Neural cell (in vitro differentiated cells): ENCODE results near the gene MBD3. TPM values are rescaled to one million over a fixed set of nuclear protein-coding genes. Genes with fewer than 3 reads are reported as not detected.

Source experiments
- H2AFZ ChIP-seq: fragments of 200-600, 300-800 bp; sonication (generic), shearing (Covaris generic); 2 replicates; pipeline ENCODE4 v1.6.0; 2014; ENCODE audit warnings: low read depth, mild to moderate bottlenecking, antibody characterized with exemption, low read length, moderate library complexity
- H3F3A ChIP-seq: fragments of 200-600 bp; shearing (Covaris generic); 2 replicates; pipeline ENCODE4 v1.6.1; 2016; ENCODE audit warnings: mild to moderate bottlenecking, moderate library complexity, mixed read lengths, antibody characterized with exemption, low read length; ENCODE audit not compliant: insufficient read depth, poor library complexity, severe bottlenecking
- H3K27ac ChIP-seq: fragments of 200-600, 300-800 bp; sonication (generic), shearing (Covaris generic); 2 replicates; pipeline ENCODE4 v1.5.1; 2014; ENCODE audit warnings: mild to moderate bottlenecking, low read length, moderate library complexity
- H3K27me3 ChIP-seq: fragments of 300-800, 200-600 bp; sonication (generic), shearing (Covaris generic); 2 replicates; pipeline ENCODE4 v1.6.0; 2014; ENCODE audit warnings: mild to moderate bottlenecking, low read depth, low read length, moderate library complexity; ENCODE audit not compliant: insufficient read depth
- H3K36me3 ChIP-seq: fragments of 300-800, 200-600 bp; sonication (generic), shearing (Covaris generic); 2 replicates; pipeline ENCODE4 v1.5.1; 2014; ENCODE audit warnings: mild to moderate bottlenecking, antibody characterized with exemption, low read length, moderate library complexity; ENCODE audit not compliant: insufficient read depth
- H3K4me2 ChIP-seq: fragments of 300-800, 200-600 bp; sonication (generic), shearing (Covaris generic); 2 replicates; pipeline ENCODE4 v1.6.0; 2014; ENCODE audit warnings: mild to moderate bottlenecking, low read length
- H3K4me3 ChIP-seq: fragments of 300-800, 200-600 bp; sonication (generic), shearing (Covaris generic); 2 replicates; pipeline ENCODE4 v1.5.1; 2014; ENCODE audit warnings: mild to moderate bottlenecking, low read length, moderate library complexity
- H3K79me2 ChIP-seq: fragments of 200-600 bp; shearing (Covaris generic); replicated peaks from 2 replicates; pipeline ENCODE4 v1.6.0; 2014; ENCODE audit warnings: mild to moderate bottlenecking, low read length, moderate library complexity; ENCODE audit not compliant: insufficient read depth
- H3K9ac ChIP-seq: fragments of 300-800, 200-600 bp; sonication (generic), shearing (Covaris generic); 2 replicates; pipeline ENCODE4 v1.6.1; 2016; ENCODE audit warnings: mild to moderate bottlenecking, low read length, mixed read lengths
- H3K9me2 ChIP-seq: fragments of 200-600 bp; shearing (Covaris generic); 2 replicates; pipeline ENCODE4 v1.6.1; 2016; ENCODE audit warnings: mild to moderate bottlenecking, low read length, mixed read lengths; ENCODE audit not compliant: insufficient read depth
- H3K9me3 ChIP-seq: fragments of 200-600, 300-800 bp; sonication (generic), shearing (Covaris generic); 2 replicates; pipeline ENCODE4 v1.6.1; 2016; ENCODE audit warnings: mild to moderate bottlenecking, mixed run types, low read length, moderate library complexity, mixed read lengths
- H4K20me1 ChIP-seq: fragments of 200-600 bp; shearing (Covaris generic); 2 replicates; pipeline ENCODE4 v1.6.1; 2016; ENCODE audit warnings: mild to moderate bottlenecking, mixed run types; ENCODE audit not compliant: insufficient read depth
- CTCF ChIP-seq: fragments of 450-650 bp; IDR thresholded peaks from 2 replicates; pipeline ENCODE4 v1.5.1; 2014; ENCODE audit warnings: antibody characterized with exemption, mild to moderate bottlenecking, moderate library complexity; ENCODE audit not compliant: poor library complexity, severe bottlenecking
- EP300 ChIP-seq: fragments of 450-650 bp; conservative IDR thresholded peaks from 2 replicates; pipeline ENCODE4 v1.6.1; 2014; ENCODE audit warnings: antibody characterized with exemption, mild to moderate bottlenecking, moderate library complexity; ENCODE audit not compliant: poor library complexity, severe bottlenecking
- EZH2 ChIP-seq: fragments of 200-600, 300-800 bp; shearing (Covaris generic), sonication (generic); IDR thresholded peaks from 2 replicates; pipeline ENCODE4 v1.6.1; 2014; ENCODE audit warnings: antibody characterized with exemption, low read length, borderline replicate concordance, mild to moderate bottlenecking; ENCODE audit not compliant: insufficient read depth, poor library complexity, severe bottlenecking
- MXI1 ChIP-seq: fragments of 450-650 bp; conservative IDR thresholded peaks from 2 replicates; pipeline ENCODE4 v1.6.1; 2014; ENCODE audit warnings: antibody characterized with exemption, mild to moderate bottlenecking; ENCODE audit not compliant: poor library complexity, severe bottlenecking
- POLR2AphosphoS5 ChIP-seq: IDR thresholded peaks from 2 replicates; pipeline ENCODE4 v1.6.1; 2012
- RAD21 ChIP-seq: fragments of 450-650 bp; conservative IDR thresholded peaks from 2 replicates; pipeline ENCODE4 v1.6.1; 2014; ENCODE audit warnings: antibody characterized with exemption, mild to moderate bottlenecking, moderate library complexity
- SMC3 ChIP-seq: fragments of 450-650 bp; conservative IDR thresholded peaks from 2 replicates; pipeline ENCODE4 v1.6.1; 2014; ENCODE audit warnings: antibody characterized with exemption, mild to moderate bottlenecking, moderate library complexity; ENCODE audit not compliant: poor library complexity
- TAF1 ChIP-seq: IDR thresholded peaks from 2 replicates; pipeline ENCODE4 v1.6.1; 2012; ENCODE audit warnings: low read depth
- polyA plus RNA-seq: library from polyadenylated mRNA; depleted of rRNA; stranded (reverse); fragments of >200 nt; gene quantifications from 2 replicates; pipeline ENCODE4 v1.2.3, GENCODE V29; 2014
- TF ChIP-seq, protein P1 (sequence below): IDR thresholded peaks from 2 replicates; pipeline ENCODE4 v1.6.1; 2012; ENCODE audit warnings: borderline replicate concordance

MBD3 gene
- polyA plus RNA-seq, 1 donor from 2014 or later = 80.1 TPM

DNA sequence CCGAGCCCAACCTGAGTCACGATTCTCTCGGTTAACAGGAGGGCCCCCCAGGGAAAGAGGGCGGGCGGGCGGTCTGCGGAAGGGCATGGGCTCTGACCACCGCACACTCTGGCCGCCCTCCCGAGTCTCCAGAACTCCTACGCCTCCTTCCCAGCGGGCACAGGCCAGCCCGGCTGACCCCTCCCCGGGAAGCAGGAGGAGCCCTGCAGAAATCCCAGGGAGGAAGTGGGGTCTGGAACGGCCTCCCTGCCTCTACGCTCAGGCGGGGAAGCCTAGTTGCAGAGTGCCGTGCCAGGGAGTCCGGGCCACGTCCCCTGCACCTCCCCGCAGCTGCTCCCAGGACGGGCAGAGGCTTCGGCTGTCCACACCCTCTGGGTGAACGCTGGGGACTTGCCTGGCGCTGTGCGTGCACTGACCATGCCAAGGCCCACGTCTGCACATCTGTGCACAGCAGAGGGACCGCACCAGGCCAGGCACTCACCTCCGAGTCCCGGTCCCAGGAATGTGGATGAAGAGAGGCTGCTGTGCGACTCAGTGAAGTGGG lies 39.0 kb upstream of the MBD3 start:
- TF ChIP-seq RAD21 = no peak
- TF ChIP-seq, protein P1, sequence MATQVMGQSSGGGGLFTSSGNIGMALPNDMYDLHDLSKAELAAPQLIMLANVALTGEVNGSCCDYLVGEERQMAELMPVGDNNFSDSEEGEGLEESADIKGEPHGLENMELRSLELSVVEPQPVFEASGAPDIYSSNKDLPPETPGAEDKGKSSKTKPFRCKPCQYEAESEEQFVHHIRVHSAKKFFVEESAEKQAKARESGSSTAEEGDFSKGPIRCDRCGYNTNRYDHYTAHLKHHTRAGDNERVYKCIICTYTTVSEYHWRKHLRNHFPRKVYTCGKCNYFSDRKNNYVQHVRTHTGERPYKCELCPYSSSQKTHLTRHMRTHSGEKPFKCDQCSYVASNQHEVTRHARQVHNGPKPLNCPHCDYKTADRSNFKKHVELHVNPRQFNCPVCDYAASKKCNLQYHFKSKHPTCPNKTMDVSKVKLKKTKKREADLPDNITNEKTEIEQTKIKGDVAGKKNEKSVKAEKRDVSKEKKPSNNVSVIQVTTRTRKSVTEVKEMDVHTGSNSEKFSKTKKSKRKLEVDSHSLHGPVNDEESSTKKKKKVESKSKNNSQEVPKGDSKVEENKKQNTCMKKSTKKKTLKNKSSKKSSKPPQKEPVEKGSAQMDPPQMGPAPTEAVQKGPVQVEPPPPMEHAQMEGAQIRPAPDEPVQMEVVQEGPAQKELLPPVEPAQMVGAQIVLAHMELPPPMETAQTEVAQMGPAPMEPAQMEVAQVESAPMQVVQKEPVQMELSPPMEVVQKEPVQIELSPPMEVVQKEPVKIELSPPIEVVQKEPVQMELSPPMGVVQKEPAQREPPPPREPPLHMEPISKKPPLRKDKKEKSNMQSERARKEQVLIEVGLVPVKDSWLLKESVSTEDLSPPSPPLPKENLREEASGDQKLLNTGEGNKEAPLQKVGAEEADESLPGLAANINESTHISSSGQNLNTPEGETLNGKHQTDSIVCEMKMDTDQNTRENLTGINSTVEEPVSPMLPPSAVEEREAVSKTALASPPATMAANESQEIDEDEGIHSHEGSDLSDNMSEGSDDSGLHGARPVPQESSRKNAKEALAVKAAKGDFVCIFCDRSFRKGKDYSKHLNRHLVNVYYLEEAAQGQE = no peak
- TF ChIP-seq POLR2AphosphoS5 = no peak
- no peak for TF ChIP-seq MXI1
- no peak for TF ChIP-seq EZH2
- no peak for TF ChIP-seq CTCF
- TF ChIP-seq SMC3 = no peak
- no peak for TF ChIP-seq TAF1
- no peak for TF ChIP-seq EP300
- H3K9me3 ChIP-seq = no peaks in the 10 kb centered on the region
- no peak overlapping the region for H3K27ac ChIP-seq
- H3K4me3 ChIP-seq = no peak overlapping the region
- no peaks in the 10 kb centered on the region for H3K9me2 ChIP-seq
- no peak overlapping the region for H2AFZ ChIP-seq
- H3F3A ChIP-seq = no peaks in the 10 kb centered on the region
- H3K36me3 ChIP-seq = no peaks in the 10 kb centered on the region
- no peaks in the 10 kb centered on the region for H3K27me3 ChIP-seq
- H3K4me2 ChIP-seq = no peak overlapping the region
- H3K79me2 ChIP-seq = peaks cover 8% of the 10 kb centered on the region
- no peak overlapping the region for H3K9ac ChIP-seq
- H4K20me1 ChIP-seq = no peaks in the 10 kb centered on the region

GRCh38 chr19:1630811-1631210 lies 38.1 kb upstream of the MBD3 start:
- Histone ChIP-seq H3K9me2 (no peaks in the 10 kb centered on the region), H3K79me2 (peaks cover 3% of the 10 kb centered on the region), H2AFZ (no peak overlapping the region), H3K4me3 (no peak overlapping the region), H3K27ac (no peak overlapping the region), H3K4me2 (no peak overlapping the region), H3K27me3 (no peaks in the 10 kb centered on the region), H3F3A (no peaks in the 10 kb centered on the region), H4K20me1 (no peaks in the 10 kb centered on the region), H3K36me3 (no peaks in the 10 kb centered on the region), H3K9me3 (no peaks in the 10 kb centered on the region), H3K9ac (no peak overlapping the region)
- TF ChIP-seq EP300 (no peak), TAF1 (no peak), MXI1 (no peak), EZH2 (no peak), POLR2AphosphoS5 (no peak), CTCF (no peak), RAD21 (no peak), SMC3 (no peak)
- TF ChIP-seq, protein P1 = no peak
